DOHH2 (cell line): ENCODE measurements around the gene TWIST2.

Source experiments
- H3F3A ChIP-seq: fragments of 200-600 bp; sonication (generic), shearing (Covaris generic); 2 replicates; pipeline ENCODE4 v1.6.0; 2016; ENCODE audit warnings: antibody characterized with exemption, mild to moderate bottlenecking; ENCODE audit not compliant: control insufficient read depth, insufficient read depth
- H3K27ac ChIP-seq: fragments of 200-600 bp; sonication (generic); 2 replicates; pipeline ENCODE4 v1.5.1; 2014; ENCODE audit warnings: low read depth, mild to moderate bottlenecking, low read length, moderate library complexity
- H3K27me3 ChIP-seq: fragments of 200-600 bp; sonication (generic); 2 replicates; pipeline ENCODE4 v1.6.1; 2014; ENCODE audit warnings: mild to moderate bottlenecking, low read length, mixed read lengths; ENCODE audit not compliant: control insufficient read depth
- H3K36me3 ChIP-seq: fragments of 200-600 bp; sonication (generic); 2 replicates; pipeline ENCODE4 v1.6.1; 2014; ENCODE audit warnings: mild to moderate bottlenecking, low read length, moderate library complexity, mixed read lengths; ENCODE audit not compliant: control insufficient read depth
- H3K4me1 ChIP-seq: fragments of 200-600 bp; sonication (generic); 2 replicates; pipeline ENCODE4 v1.6.1; 2014; ENCODE audit warnings: mild to moderate bottlenecking, low read length, mixed read lengths; ENCODE audit not compliant: control insufficient read depth
- H3K4me2 ChIP-seq: fragments of 200-600 bp; sonication (generic); 2 replicates; pipeline ENCODE4 v1.6.0; 2014; ENCODE audit warnings: mild to moderate bottlenecking, low read length, moderate library complexity
- H3K4me3 ChIP-seq: fragments of 200-600 bp; sonication (generic); 2 replicates; pipeline ENCODE4 v1.5.1; 2014; ENCODE audit warnings: mild to moderate bottlenecking, low read length, mixed read lengths
- H3K79me2 ChIP-seq: fragments of 200-600 bp; sonication (generic); 2 replicates; pipeline ENCODE4 v1.6.1; 2014; ENCODE audit warnings: mild to moderate bottlenecking, low read length, mixed read lengths; ENCODE audit not compliant: control insufficient read depth
- H3K9me2 ChIP-seq: fragments of 200-600 bp; sonication (generic); replicated peaks from 2 replicates; pipeline ENCODE4 v1.6.1; 2014; ENCODE audit warnings: mild to moderate bottlenecking, low read length, mixed read lengths; ENCODE audit not compliant: control insufficient read depth
- H3K9me3 ChIP-seq: fragments of 200-600 bp; sonication (generic); 2 replicates; pipeline ENCODE4 v1.6.1; 2014; ENCODE audit warnings: antibody characterized with exemption, low read length, mixed read lengths; ENCODE audit not compliant: control insufficient read depth, insufficient read depth
- H4K20me1 ChIP-seq: fragments of 200-600 bp; sonication (generic); 2 replicates; pipeline ENCODE4 v1.6.0; 2014; ENCODE audit warnings: low read depth, mild to moderate bottlenecking, antibody characterized with exemption, low read length, moderate library complexity; ENCODE audit not compliant: control insufficient read depth, insufficient read depth
- EZH2phosphoT487 ChIP-seq: fragments of 200-600 bp; sonication (generic); IDR thresholded peaks from 2 replicates; pipeline ENCODE4 v1.6.1; 2017; ENCODE audit warnings: borderline replicate concordance, mild to moderate bottlenecking, antibody characterized with exemption, low read length, moderate library complexity, mixed read lengths
- TF ChIP-seq, protein P1 (sequence below): fragments of 200-600 bp; sonication (generic); IDR thresholded peaks from one replicate; pipeline ENCODE4 v1.5.1; 2014; ENCODE audit warnings: antibody characterized with exemption, mild to moderate bottlenecking, low read depth, low read length; ENCODE audit not compliant: poor library complexity, severe bottlenecking

TWIST2 gene

DNA sequence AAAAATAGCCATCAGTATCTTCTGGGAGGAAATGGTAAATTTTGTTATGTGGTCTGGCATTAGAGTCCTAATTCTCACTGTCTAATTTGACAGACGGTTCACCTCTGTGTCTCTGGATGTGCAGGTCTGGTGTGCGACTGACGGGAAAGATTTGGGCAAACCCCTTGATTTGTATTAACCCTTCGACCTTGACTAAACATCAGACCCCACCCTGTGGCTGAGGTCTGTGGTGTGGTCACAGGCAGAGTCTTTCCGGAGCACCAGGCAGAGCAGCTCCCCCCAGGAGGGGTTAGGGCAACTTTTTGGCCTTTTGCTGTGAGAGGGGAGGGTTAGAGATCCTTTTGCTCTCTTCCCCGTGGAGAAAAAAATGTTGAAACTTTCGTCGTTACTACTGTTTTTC, 6.4 kb downstream of the TWIST2 start:
- no peak overlapping the region for H3K4me2 ChIP-seq
- H3K27ac ChIP-seq, result no peak overlapping the region
- TF ChIP-seq EZH2phosphoT487, result no peak
- TF ChIP-seq, protein P1, sequence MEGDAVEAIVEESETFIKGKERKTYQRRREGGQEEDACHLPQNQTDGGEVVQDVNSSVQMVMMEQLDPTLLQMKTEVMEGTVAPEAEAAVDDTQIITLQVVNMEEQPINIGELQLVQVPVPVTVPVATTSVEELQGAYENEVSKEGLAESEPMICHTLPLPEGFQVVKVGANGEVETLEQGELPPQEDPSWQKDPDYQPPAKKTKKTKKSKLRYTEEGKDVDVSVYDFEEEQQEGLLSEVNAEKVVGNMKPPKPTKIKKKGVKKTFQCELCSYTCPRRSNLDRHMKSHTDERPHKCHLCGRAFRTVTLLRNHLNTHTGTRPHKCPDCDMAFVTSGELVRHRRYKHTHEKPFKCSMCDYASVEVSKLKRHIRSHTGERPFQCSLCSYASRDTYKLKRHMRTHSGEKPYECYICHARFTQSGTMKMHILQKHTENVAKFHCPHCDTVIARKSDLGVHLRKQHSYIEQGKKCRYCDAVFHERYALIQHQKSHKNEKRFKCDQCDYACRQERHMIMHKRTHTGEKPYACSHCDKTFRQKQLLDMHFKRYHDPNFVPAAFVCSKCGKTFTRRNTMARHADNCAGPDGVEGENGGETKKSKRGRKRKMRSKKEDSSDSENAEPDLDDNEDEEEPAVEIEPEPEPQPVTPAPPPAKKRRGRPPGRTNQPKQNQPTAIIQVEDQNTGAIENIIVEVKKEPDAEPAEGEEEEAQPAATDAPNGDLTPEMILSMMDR, result no peak
- no peaks in the 10 kb centered on the region for H3K9me3 ChIP-seq
- H3K4me3 ChIP-seq, result no peak overlapping the region
- H3K36me3 ChIP-seq, result no peaks in the 10 kb centered on the region
- H3K27me3 ChIP-seq, result no peaks in the 10 kb centered on the region
- H3K4me1 ChIP-seq, result no peaks in the 10 kb centered on the region
- H3K79me2 ChIP-seq, result no peaks in the 10 kb centered on the region
- H3F3A ChIP-seq, result no peaks in the 10 kb centered on the region
- H3K9me2 ChIP-seq, result no peaks in the 10 kb centered on the region
- peaks cover 3% of the 10 kb centered on the region; the same call in 1 of the 2 replicates for H4K20me1 ChIP-seq

DNA sequence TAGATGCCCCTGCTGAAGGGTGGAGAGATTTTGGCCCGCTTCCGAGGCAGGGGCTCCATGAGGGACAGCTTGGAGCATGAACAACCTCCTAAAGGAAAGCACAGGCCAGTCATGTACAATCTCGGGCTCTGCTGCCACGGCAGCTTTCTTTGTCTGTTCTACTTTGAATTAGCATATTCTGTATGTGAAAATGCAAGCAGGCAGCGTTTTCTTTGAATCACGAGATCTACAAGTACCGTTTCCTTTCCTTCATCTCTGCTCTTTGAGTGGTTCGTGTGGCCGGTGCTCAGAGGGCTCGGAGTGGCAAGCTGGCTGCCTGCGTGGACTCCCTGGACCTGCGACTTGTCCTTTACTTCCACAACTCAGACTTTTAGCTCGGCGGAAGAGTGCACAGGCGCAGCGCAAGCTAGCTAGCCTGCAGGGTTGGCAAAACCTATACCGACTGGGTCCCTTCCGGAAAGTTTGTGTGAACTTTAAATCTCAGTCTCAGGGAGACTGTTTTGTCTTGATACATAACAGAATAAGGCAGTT, 6.9 kb downstream of the TWIST2 start:
- Histone ChIP-seq H3K27me3 (no peaks in the 10 kb centered on the region), H3K4me2 (no peak overlapping the region), H3K4me3 (no peak overlapping the region), H4K20me1 (peaks cover 3% of the 10 kb centered on the region; the same call in 1 of the 2 replicates), H3F3A (no peaks in the 10 kb centered on the region), H3K27ac (no peak overlapping the region), H3K9me2 (no peaks in the 10 kb centered on the region), H3K4me1 (no peaks in the 10 kb centered on the region), H3K9me3 (no peaks in the 10 kb centered on the region), H3K36me3 (no peaks in the 10 kb centered on the region), H3K79me2 (no peaks in the 10 kb centered on the region)
- TF ChIP-seq, protein P1, result no peak
- no peak for TF ChIP-seq EZH2phosphoT487

DNA sequence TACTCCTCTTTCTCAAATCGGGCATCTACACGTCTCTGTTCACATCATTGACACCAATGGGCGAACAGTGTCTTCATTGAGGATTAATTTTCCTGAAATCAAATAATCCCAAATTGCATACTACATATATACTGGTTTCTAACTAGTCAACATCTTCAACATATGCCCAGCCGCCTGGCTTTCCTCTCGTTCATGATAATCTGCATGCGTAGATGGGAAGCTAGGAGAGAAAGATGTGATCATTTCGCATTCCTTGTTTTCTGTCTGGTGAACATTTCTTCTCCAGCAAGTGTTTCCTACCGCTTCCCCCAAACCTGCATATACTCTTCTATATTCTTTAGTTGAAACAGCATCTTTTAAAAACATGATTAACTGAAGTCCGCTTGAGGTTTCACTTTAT, 7.4 kb downstream of the TWIST2 start:
- Histone ChIP-seq H3K27ac (no peak overlapping the region), H3K4me2 (no peak overlapping the region), H3F3A (no peaks in the 10 kb centered on the region), H3K9me3 (no peaks in the 10 kb centered on the region), H3K27me3 (no peaks in the 10 kb centered on the region), H3K4me3 (no peak overlapping the region), H3K36me3 (no peaks in the 10 kb centered on the region), H4K20me1 (peaks cover 3% of the 10 kb centered on the region; the same call in 1 of the 2 replicates), H3K4me1 (no peaks in the 10 kb centered on the region), H3K9me2 (no peaks in the 10 kb centered on the region), H3K79me2 (no peaks in the 10 kb centered on the region)
- TF ChIP-seq, protein P1, result no peak
- no peak for TF ChIP-seq EZH2phosphoT487
